ENCODE data around the gene DIS3L2. TPM values are rescaled to one million over a fixed set of nuclear protein-coding genes. Genes with fewer than 3 reads are reported as not detected.

The DIS3L2 gene
- total RNA-seq, 1 experiment from 2014 or later, result 39.1 TPM

GRCh38 chr2:232102380-232102779 lies 140.9 kb downstream of the DIS3L2 start:
- POLR2A ChIA-PET (ENCODE audit: unreplicated experiment), result no interaction called here
- no peaks in the 10 kb centered on the region for H3K79me2 ChIP-seq (ENCODE audit: low read depth)
- no peak overlapping the region for H3K4me3 ChIP-seq
- H3K27me3 ChIP-seq (ENCODE audit: insufficient read depth, low read depth), result no peaks in the 10 kb centered on the region
- no peak for DNase-seq
- no TSS peak for BruUV-seq (replicated peaks)
- H3K27ac ChIP-seq, result no peak overlapping the region
- no peaks in the 10 kb centered on the region; the same call in 1 of the 2 replicates for H4K20me1 ChIP-seq (ENCODE audit: insufficient read depth)
- H3K4me2 ChIP-seq, result no peak overlapping the region
- H2AFZ ChIP-seq, result no peak overlapping the region
- no peaks in the 10 kb centered on the region for H3F3A ChIP-seq (ENCODE audit: insufficient read depth, low read depth)
- CTCF ChIA-PET, result no interaction called here
- no peaks in the 10 kb centered on the region for H3K4me1 ChIP-seq (replicated peaks; ENCODE audit: insufficient read depth)
- H3K9me2 ChIP-seq (ENCODE audit: insufficient read depth), result no peaks in the 10 kb centered on the region; the same call in 1 of the 2 replicates
- no peaks in the 10 kb centered on the region for H3K9me3 ChIP-seq (ENCODE audit: insufficient read depth, low read depth)
- intact Hi-C loops (cut with micrococcal nuclease; ENCODE audit: unreplicated experiment), result no loop called here
- no peaks in the 10 kb centered on the region for H3K36me3 ChIP-seq (ENCODE audit: low read depth)
- TF ChIP-seq CTCF (conservative IDR thresholded peaks at IDR 0.05) (no peak), EZH2 (IDR thresholded peaks at IDR 0.05; ENCODE audit: low read depth) (no peak)

GRCh38 chr2:232103140-232103737 lies 141.7 kb downstream of the DIS3L2 start:
- ChIA-PET POLR2A (ENCODE audit: unreplicated experiment) (interaction anchor here (0.6 kb wide), 1 partner anchor 408 kb away, joined by 5 read pairs; no protein-coding TSS in a partner anchor), CTCF (no interaction called here)
- no peaks in the 10 kb centered on the region for H3K27me3 ChIP-seq (ENCODE audit: insufficient read depth, low read depth)
- H3K27ac ChIP-seq, result no peak overlapping the region
- no peak overlapping the region for H3K4me3 ChIP-seq
- no peaks in the 10 kb centered on the region for H3K79me2 ChIP-seq (ENCODE audit: low read depth)
- TF ChIP-seq EZH2 (IDR thresholded peaks at IDR 0.05; ENCODE audit: low read depth) (no peak), CTCF (conservative IDR thresholded peaks at IDR 0.05) (no peak)
- no peak overlapping the region for H3K4me2 ChIP-seq
- no peak overlapping the region for H2AFZ ChIP-seq
- no peaks in the 10 kb centered on the region for H3K9me3 ChIP-seq (ENCODE audit: insufficient read depth, low read depth)
- H4K20me1 ChIP-seq (ENCODE audit: insufficient read depth), result no peaks in the 10 kb centered on the region; the same call in 1 of the 2 replicates
- DNase-seq, result no peak
- H3K9me2 ChIP-seq (ENCODE audit: insufficient read depth), result no peaks in the 10 kb centered on the region
- H3F3A ChIP-seq (ENCODE audit: insufficient read depth, low read depth), result no peaks in the 10 kb centered on the region
- H3K4me1 ChIP-seq (replicated peaks; ENCODE audit: insufficient read depth), result no peaks in the 10 kb centered on the region
- no TSS peak for BruUV-seq (replicated peaks)
- no peaks in the 10 kb centered on the region for H3K36me3 ChIP-seq (ENCODE audit: low read depth)
- intact Hi-C loops (cut with micrococcal nuclease; ENCODE audit: unreplicated experiment), result no loop called here

GRCh38 chr2:232104076-232104646 lies 142.6 kb downstream of the DIS3L2 start:
- Histone ChIP-seq H3K27me3 (ENCODE audit: insufficient read depth, low read depth) (no peaks in the 10 kb centered on the region), H3K79me2 (ENCODE audit: low read depth) (no peaks in the 10 kb centered on the region), H4K20me1 (ENCODE audit: insufficient read depth) (no peaks in the 10 kb centered on the region; the same call in 1 of the 2 replicates), H3K4me2 (no peak overlapping the region), H3K4me3 (no peak overlapping the region), H2AFZ (no peak overlapping the region), H3K4me1 (replicated peaks; ENCODE audit: insufficient read depth) (no peaks in the 10 kb centered on the region), H3K9me3 (ENCODE audit: insufficient read depth, low read depth) (no peaks in the 10 kb centered on the region), H3F3A (ENCODE audit: insufficient read depth, low read depth) (no peaks in the 10 kb centered on the region), H3K9me2 (ENCODE audit: insufficient read depth) (no peaks in the 10 kb centered on the region), H3K36me3 (ENCODE audit: low read depth) (no peaks in the 10 kb centered on the region), H3K27ac (no peak overlapping the region)
- CTCF ChIA-PET, result no interaction called here
- POLR2A ChIA-PET (ENCODE audit: unreplicated experiment), result no interaction called here
- BruUV-seq (replicated peaks), result no TSS peak
- TF ChIP-seq EZH2 (IDR thresholded peaks at IDR 0.05; ENCODE audit: low read depth) (no peak), CTCF (conservative IDR thresholded peaks at IDR 0.05) (no peak)
- intact Hi-C loops (cut with micrococcal nuclease; ENCODE audit: unreplicated experiment), result no loop called here
- no peak for DNase-seq
